K562 (cell line): ENCODE data around the gene LYPD5. TPM values are rescaled to one million over a fixed set of nuclear protein-coding genes. Genes with fewer than 3 reads are reported as not detected.

ENCODE experiments used
- ARID1B ChIP-seq: fragments of 450-650 bp; IDR thresholded peaks from 2 replicates; pipeline ENCODE4 v1.6.1; 2016; ENCODE audit warnings: antibody characterized with exemption, mild to moderate bottlenecking, inconsistent platforms
- ATF7 ChIP-seq: fragments of 450-650 bp; IDR thresholded peaks from 2 replicates; pipeline ENCODE4 v1.7.1; 2014; ENCODE audit warnings: mild to moderate bottlenecking, moderate library complexity
- BCOR ChIP-seq: fragments of 450-650 bp; IDR thresholded peaks from 2 replicates; pipeline ENCODE4 v1.6.1; 2016
- CBFA2T3 ChIP-seq: fragments of 450-650 bp; IDR thresholded peaks from 2 replicates; pipeline ENCODE4 v1.6.1; 2017
- CBX3 ChIP-seq, 2 experiments: IDR thresholded peaks; 1 replicate in 1 of 2; 2 replicates in 1 of 2; pipeline ENCODE4 v1.6.1; 2012; ENCODE audit warnings: inconsistent platforms in 2 of 2, low read length in 2 of 2, borderline replicate concordance in 1 of 2, control low read depth in 1 of 2
- CBX8 ChIP-seq: fragments of 200-600 bp; sonication (generic); IDR thresholded peaks from 2 replicates; pipeline ENCODE4 v1.6.1; 2012; ENCODE audit warnings: borderline replicate concordance, mixed run types, low read depth, mild to moderate bottlenecking, moderate library complexity, mixed read lengths, low read length, control low read depth, inconsistent platforms; ENCODE audit not compliant: poor library complexity, severe bottlenecking; ENCODE audit errors: extremely low read depth
- CHCHD3 ChIP-seq: fragments of 250-450 bp; sonication (Bioruptor Pico); IDR thresholded peaks from 2 replicates; pipeline ENCODE4 v2.1.2; 2022; ENCODE audit warnings: mild to moderate bottlenecking
- DPF2 ChIP-seq: fragments of 450-650 bp; IDR thresholded peaks from 2 replicates; pipeline ENCODE4 v1.6.1; 2016
- GABPB2 ChIP-seq: fragments of 250-450 bp; sonication (Bioruptor Pico); conservative IDR thresholded peaks from 2 replicates; pipeline ENCODE4 v1.5.1; 2021; ENCODE audit warnings: mild to moderate bottlenecking
- JUN ChIP-seq, 2 experiments: sonication (generic) in 1 of 2; formaldehyde crosslinking in 1 of 2; IDR thresholded peaks; 2 replicates each; pipeline versions ENCODE4 v1.6.1 to v1.8.0; 2012 to 2022; ENCODE audit warnings: borderline replicate concordance in 2 of 2, mild to moderate bottlenecking in 2 of 2, improper control_type of control experiment in 1 of 2, low read depth in 1 of 2, low read length in 1 of 2, missing genetic modification reagents in 1 of 2
- KLF1 ChIP-seq: fragments of 450-650 bp; IDR thresholded peaks from 2 replicates; pipeline ENCODE4 v1.6.1; 2016; ENCODE audit warnings: missing genetic modification characterization, missing compliant biosample characterization
- LEF1 ChIP-seq: fragments of 450-650 bp; IDR thresholded peaks from 2 replicates; pipeline ENCODE4 v1.6.1; 2016; ENCODE audit warnings: mild to moderate bottlenecking
- MITF ChIP-seq: IDR thresholded peaks from 2 replicates; pipeline ENCODE4 v1.6.1; 2014; ENCODE audit warnings: antibody characterized with exemption
- MTA1 ChIP-seq: fragments of 450-650 bp; IDR thresholded peaks from 2 replicates; pipeline ENCODE4 v1.6.1; 2017; ENCODE audit warnings: borderline replicate concordance
- NEUROD1 ChIP-seq: fragments of 150-350 bp; IDR thresholded peaks from 2 replicates; pipeline ENCODE4 v1.6.1; 2014; ENCODE audit warnings: borderline replicate concordance, low read length, low read depth; ENCODE audit not compliant: partially characterized antibody
- POLR2AphosphoS5 ChIP-seq: IDR thresholded peaks from 2 replicates; pipeline ENCODE4 v1.6.1; 2011; ENCODE audit warnings: mild to moderate bottlenecking, low read depth, low read length, moderate library complexity; ENCODE audit not compliant: control insufficient read depth, insufficient read depth
- RCOR1 ChIP-seq, 2 experiments: IDR thresholded peaks; 2 replicates each; pipeline ENCODE4 v1.6.1; 2012; ENCODE audit warnings: low read depth in 2 of 2, low read length in 2 of 2, borderline replicate concordance in 1 of 2, improper control_type of control experiment in 1 of 2
- RFX7 ChIP-seq: fragments of 250-450 bp; sonication (Bioruptor Pico); IDR thresholded peaks from 2 replicates; pipeline ENCODE4 v1.5.1; 2021; ENCODE audit warnings: mild to moderate bottlenecking
- SMARCA4 ChIP-seq: fragments of 450-650 bp; IDR thresholded peaks from 2 replicates; pipeline ENCODE4 v1.6.1; 2016
- SRSF9 ChIP-seq: fragments of 200-400 bp; formaldehyde crosslinking; IDR thresholded peaks from 2 replicates; pipeline ENCODE4 v1.6.1; 2017; ENCODE audit warnings: low read depth, low read length, borderline replicate concordance
- ZNF780A ChIP-seq: fragments of 250-450 bp; sonication (Bioruptor Pico); IDR thresholded peaks from 2 replicates; pipeline ENCODE4 v1.5.0; 2021; ENCODE audit warnings: mild to moderate bottlenecking
- polyA plus RNA-seq, 8 experiments: library from polyadenylated mRNA; depleted of rRNA in 4 of 8; stranded (reverse) in 5 of 8; unstranded in 3 of 8; fragments of >200 nt; fragmentation: Nextera tagmentation in 2 of 8; fragmentation: Illumina TruSeq in 1 of 8; extraction: Ambion mirVana in 2 of 8; extraction: Trizol in 1 of 8; gene quantifications; 2 replicates each; pipeline versions ENCODE4 v1.2.1 to v1.2.3, GENCODE V29; 2011 to 2014; ENCODE audit warnings: inconsistent platforms in 1 of 8, missing spikeins in 1 of 8
- total RNA-seq, 7 experiments: library from RNA; depleted of rRNA in 6 of 7; stranded (reverse); fragments of >200 nt in 6 of 7; fragmentation: Illumina TruSeq in 2 of 7; extraction: Trizol in 2 of 7; gene quantifications; 2 replicates each; pipeline versions ENCODE4 v1.2.1 to v1.2.3, GENCODE V29; 2011 to 2021; ENCODE audit warnings: low replicate concordance in 1 of 7
- TF ChIP-seq, protein P1 (sequence below): IDR thresholded peaks from 2 replicates; pipeline ENCODE4 v1.6.1; 2011; ENCODE audit warnings: borderline replicate concordance, low read depth, mild to moderate bottlenecking, moderate library complexity, low read length; ENCODE audit not compliant: insufficient read depth, poor library complexity, severe bottlenecking
- TF ChIP-seq, protein P2 (sequence below), 2 experiments: fragments of 450-650 bp; conservative IDR thresholded peaks; 2 replicates each; pipeline ENCODE4 v1.6.1; 2017; ENCODE audit warnings: mild to moderate bottlenecking in 2 of 2, moderate library complexity in 2 of 2

The LYPD5 gene
- total and polyA plus RNA-seq, 9 of the 15 experiments (the other 6 are each of a cell fraction or from before 2014, with no cell fraction given), result 0.03 to 0.22 (median 0.10) TPM; not detected in 3

DNA sequence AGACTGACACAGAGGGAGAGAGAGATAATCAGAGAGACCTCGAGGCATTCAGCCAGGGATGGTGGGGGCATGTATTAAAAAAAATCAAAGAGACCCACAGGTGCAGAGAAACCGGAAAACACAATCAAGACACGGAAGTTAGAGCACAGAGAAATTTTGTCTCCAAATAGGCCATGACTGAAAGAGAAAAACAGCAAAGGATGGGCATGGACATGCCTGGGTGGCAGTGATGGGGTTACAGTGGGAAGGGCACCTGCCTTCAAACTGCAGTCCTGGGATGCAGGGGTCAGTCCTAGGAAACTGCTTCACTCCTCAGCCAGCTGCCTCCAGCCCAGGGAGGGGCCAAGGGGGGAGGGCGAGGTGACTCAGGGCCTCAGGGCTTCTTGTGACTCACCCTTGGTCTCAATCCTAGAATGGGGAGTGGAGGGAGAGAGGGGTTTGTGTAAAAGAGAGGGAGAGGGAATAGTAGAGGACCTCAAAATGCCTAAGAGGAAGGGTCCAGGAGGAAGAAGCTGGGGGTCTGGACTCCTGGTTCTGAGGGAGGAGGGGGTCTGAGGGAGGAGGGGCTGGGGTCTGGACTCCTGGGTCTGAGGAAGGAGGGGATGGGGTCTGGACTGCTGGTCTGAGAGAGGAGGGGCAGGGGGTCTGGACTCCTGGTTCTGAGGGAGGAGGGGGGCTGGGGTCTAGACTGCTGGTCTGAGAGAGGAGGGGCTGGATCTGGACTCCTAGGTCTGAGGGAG is 17.8 kb downstream of the LYPD5 start (continued):
- peak; percentile 67 for TF ChIP-seq MITF
- TF ChIP-seq, protein P1, sequence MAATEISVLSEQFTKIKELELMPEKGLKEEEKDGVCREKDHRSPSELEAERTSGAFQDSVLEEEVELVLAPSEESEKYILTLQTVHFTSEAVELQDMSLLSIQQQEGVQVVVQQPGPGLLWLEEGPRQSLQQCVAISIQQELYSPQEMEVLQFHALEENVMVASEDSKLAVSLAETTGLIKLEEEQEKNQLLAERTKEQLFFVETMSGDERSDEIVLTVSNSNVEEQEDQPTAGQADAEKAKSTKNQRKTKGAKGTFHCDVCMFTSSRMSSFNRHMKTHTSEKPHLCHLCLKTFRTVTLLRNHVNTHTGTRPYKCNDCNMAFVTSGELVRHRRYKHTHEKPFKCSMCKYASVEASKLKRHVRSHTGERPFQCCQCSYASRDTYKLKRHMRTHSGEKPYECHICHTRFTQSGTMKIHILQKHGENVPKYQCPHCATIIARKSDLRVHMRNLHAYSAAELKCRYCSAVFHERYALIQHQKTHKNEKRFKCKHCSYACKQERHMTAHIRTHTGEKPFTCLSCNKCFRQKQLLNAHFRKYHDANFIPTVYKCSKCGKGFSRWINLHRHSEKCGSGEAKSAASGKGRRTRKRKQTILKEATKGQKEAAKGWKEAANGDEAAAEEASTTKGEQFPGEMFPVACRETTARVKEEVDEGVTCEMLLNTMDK, result no peak
- peak; percentile 27; the same call in 1 of the 2 replicates for TF ChIP-seq ATF7
- TF ChIP-seq ARID1B, result peak; percentile 88
- TF ChIP-seq JUN (IDR thresholded peaks at IDR 0.05; ENCODE audit: borderline replicate concordance, low read depth, low read length), result peak; percentile 99
- no peak for TF ChIP-seq JUN (CRISPR knock-in tag; IDR thresholded peaks at IDR 0.05; ENCODE audit: borderline replicate concordance)
- TF ChIP-seq RFX7 (CRISPR knock-in tag), result no peak
- TF ChIP-seq KLF1, result no peak
- TF ChIP-seq LEF1, result peak; percentile 57; the same call in 1 of the 2 replicates
- TF ChIP-seq SMARCA4, result peak; percentile 95
- TF ChIP-seq BCOR, result no peak
- TF ChIP-seq CBFA2T3, result peak; percentile 58
- peak; percentile 97 for TF ChIP-seq DPF2
- TF ChIP-seq, protein P2, sequence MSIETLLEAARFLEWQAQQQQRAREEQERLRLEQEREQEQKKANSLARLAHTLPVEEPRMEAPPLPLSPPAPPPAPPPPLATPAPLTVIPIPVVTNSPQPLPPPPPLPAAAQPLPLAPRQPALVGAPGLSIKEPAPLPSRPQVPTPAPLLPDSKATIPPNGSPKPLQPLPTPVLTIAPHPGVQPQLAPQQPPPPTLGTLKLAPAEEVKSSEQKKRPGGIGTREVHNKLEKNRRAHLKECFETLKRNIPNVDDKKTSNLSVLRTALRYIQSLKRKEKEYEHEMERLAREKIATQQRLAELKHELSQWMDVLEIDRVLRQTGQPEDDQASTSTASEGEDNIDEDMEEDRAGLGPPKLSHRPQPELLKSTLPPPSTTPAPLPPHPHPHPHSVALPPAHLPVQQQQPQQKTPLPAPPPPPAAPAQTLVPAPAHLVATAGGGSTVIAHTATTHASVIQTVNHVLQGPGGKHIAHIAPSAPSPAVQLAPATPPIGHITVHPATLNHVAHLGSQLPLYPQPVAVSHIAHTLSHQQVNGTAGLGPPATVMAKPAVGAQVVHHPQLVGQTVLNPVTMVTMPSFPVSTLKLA (conservative IDR thresholded peaks at IDR 0.05), result peak in 1 of 2 experiments; percentile 35; a peak in 1 of 4 replicates
- TF ChIP-seq SRSF9, result no peak
- TF ChIP-seq MTA1, result peak; percentile 45; the same call in 1 of the 2 replicates
- TF ChIP-seq CBX8, result no peak
- no peak for TF ChIP-seq ZNF780A (CRISPR knock-in tag)
- TF ChIP-seq POLR2AphosphoS5, result peak; percentile 20; the same call in 1 of the 2 replicates
- TF ChIP-seq NEUROD1, result peak; percentile 90
- TF ChIP-seq RCOR1 (IDR thresholded peaks at IDR 0.05; ENCODE audit: borderline replicate concordance in 1 of 2, low read depth in 2 of 2, low read length in 2 of 2), result peak in 1 of 2 experiments; percentile 80; a peak in 2 of 4 replicates
- TF ChIP-seq GABPB2 (CRISPR knock-in tag), result no peak
- 0 out of 3 replicates have a peak, but pooled peaks of 1 of the 2 experiments have one; percentile 48 for TF ChIP-seq CBX3 (IDR thresholded peaks at IDR 0.05; ENCODE audit: borderline replicate concordance in 1 of 2, low read length in 2 of 2)
- no peak for TF ChIP-seq CHCHD3 (CRISPR knock-in tag)
